Fibroblast of skin of scalp (primary cell): Measurements from ENCODE around the gene KMT2D.

ENCODE experiments used
- DNase-seq: peaks from one replicate; pipeline ENCODE4 v3.0.0-alpha.2; 2013

The KMT2D gene

DNA sequence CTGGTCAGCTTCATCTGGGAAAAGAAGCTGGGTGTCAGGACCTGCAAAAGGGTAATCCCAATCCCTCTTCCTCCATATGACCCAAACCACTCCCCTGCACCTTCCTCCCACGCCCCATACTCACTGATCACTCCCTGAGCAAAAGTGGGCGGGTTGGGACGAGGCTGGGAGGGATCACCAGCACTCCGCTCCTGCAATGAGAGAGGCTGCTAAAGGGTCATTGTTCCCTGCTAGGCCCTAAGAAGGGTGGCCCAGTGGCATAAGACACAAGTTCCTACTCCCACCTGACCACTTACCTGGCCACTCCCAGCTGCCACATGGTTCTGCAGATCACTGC, 26.3 kb downstream of the KMT2D start:
- DNase-seq = no peak

DNA sequence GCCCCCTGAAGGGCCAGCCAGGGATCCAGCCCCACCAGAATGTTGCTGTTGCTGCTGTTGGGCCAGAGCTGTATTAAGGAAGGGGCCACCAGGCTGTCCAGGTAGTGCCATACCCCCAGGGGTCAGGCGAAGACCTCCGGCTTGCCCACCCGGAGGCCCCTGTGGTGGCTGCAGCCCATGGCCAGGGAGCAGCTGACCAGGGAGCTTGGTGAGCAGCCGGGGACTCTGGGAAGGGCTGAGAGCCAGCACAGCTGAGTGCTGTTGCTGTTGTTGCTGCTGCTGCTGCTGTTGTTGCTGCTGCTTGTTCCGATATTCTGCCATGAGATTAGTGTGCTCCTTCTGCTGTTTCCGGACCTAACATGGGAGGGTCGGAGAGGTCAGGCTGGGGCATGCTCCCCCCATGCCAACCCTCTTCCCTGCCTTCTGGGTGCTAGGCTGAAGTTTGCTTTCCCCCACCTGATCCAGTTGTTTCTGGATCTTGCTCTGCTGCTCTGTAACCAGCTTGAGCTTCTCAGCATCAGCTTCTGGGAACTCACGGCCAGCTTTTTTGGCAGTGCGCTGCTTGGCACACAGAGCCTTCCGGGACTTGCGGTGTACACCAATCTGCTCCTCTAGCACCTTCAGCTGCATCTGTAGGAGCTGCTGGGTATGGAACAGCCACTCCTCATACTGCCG, 26.8 kb downstream of the KMT2D start:
- DNase-seq = no peak

DNA sequence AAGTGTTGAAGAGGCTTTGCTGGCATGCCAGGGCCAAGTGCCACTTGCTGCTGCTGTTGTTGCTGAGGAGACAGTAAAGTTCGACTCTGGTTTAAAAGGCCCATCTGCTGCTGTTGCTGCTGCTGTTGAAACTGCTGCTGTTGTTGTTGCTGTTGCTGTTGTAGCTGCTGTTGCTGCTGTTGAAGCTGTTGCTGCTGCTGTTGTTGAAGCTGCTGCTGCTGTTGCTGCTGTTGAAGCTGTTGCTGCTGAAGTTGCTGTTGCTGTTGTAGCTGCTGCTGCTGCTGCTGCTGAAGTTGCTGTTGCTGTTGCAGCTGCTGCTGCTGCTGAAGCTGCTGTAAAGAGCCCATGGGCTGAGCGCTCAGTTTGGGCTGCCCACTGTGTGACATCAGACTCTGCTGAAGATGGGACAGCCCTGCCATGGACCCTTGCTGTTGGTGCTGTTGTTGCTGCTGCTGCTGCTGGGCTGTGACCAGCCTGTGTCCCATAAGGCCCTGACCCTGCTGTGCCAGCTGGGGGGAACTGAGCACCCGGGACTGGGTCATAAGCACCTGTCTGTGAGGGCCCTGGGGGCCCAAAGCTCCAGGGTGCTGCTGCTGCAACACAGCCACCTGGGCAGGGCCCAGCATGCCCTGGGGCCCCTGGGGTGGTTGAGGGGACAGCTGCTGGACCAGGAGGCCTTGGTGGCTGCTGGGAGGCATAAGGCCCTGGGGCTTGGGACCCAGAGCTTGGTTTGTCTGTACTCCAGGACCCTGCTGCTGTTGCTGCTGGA, 27.7 kb downstream of the KMT2D start:
- no peak for DNase-seq

DNA sequence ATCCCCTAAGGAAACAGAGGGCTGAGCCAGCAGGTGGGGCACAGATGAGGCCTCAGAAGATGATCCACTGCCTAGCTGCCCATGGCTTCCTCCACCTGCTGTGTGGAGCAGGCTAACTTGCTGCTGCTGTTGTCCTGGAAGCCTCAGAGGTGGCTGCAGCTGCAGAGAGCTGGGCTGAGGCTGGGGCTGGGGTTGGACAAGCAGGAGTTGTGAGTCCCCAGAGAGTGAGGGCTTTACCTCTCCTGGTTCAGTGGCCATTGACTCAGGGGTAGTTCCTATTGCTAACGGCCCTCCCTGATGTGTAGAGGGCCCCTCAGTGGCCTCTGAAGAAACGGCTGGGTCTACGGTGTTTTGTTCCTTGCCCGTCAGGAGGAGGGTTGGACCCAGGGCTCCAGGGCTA, 28.3 kb downstream of the KMT2D start:
- DNase-seq = no peak

DNA sequence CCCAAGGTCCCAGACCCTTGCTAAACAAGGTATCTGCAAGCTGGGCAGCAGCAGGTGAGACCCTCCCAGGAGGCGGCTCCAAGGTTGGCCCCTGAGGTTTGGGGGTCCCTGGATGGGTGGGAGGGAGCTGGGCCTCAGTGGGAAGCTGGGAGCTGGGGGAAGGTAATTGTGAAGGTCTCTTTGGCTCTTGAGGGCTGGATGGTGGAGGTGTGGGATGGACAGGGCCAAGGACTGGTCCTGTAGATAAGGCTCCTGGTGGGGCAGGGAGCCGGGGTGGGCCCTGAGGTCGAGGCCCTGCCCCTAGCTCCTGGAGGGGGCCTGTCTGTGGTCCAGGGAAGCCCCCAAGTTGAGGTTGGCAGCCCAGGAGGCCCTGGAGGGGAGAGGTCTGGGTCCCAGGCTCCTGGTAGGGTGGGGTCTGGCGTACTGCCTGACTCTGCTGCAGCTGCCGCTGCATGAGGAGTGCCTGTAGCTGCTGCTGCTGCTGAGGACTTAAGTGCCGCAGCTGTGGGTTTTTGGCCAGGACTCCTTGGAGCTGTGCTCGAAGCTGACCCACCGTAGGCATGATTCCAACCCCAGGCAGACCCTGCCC, 28.9 kb downstream of the KMT2D start:
- no peak for DNase-seq

DNA sequence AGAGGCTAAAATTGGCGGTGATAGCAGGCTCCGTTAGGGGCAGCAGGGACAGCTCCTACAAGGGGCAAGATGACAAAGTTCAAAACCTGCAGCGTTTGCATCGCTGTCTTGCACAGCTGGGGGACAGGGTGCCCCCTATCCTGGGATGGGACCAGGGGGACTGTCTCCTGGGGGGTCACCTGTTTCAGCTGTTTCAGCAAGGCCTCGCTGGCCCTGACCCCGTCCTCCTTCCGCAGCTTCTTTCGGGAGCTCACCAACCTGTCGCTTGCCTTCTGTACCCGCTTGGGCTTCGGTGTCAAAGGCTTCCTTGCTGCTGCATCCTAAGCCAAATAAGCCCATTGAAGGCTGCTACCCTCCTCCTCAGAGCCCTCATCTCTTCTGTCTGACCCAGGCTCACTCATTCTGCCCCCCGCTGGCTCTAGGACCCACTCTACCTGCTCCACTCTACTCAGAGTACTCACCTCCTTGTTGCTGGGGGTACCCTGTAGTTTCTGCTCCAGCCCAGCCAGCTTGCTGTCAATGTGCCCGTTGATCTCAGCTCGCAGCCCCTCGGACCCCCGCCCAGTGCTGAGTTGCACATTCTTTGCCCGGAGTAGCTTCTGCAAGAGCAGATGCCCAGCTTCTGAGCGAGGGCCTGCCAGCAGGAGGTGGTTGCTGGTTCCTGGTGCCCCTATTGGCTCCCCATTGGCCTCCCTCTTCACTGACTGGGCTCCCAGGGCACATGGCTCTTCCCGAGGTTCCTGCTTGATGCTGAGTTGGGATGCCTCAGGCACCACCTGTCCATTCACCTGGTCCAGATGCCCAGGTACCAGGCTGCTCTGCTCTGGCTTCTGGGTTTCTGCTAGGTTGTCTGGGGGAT, 29.7 kb downstream of the KMT2D start:
- DNase-seq = no peak

DNA sequence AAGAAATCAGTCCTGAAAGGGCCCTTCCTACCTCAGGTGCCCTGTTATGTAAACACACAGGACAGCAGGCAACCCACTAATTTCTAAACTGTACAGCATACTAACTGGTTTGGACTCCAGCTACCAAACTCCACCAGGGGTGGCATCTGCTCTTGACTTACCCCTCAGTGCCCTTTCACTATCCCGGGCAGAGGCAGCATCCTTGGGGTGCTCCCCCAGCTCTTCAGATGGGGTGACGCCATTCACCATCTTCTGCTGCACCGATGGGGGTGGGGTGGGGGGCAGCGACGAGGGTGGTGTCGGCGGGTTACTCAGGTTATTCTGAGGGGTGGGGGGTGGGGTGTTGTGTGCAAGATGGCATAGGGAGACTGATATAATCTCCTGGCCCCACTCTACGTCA, 30.5 kb downstream of the KMT2D start:
- DNase-seq = no peak

DNA sequence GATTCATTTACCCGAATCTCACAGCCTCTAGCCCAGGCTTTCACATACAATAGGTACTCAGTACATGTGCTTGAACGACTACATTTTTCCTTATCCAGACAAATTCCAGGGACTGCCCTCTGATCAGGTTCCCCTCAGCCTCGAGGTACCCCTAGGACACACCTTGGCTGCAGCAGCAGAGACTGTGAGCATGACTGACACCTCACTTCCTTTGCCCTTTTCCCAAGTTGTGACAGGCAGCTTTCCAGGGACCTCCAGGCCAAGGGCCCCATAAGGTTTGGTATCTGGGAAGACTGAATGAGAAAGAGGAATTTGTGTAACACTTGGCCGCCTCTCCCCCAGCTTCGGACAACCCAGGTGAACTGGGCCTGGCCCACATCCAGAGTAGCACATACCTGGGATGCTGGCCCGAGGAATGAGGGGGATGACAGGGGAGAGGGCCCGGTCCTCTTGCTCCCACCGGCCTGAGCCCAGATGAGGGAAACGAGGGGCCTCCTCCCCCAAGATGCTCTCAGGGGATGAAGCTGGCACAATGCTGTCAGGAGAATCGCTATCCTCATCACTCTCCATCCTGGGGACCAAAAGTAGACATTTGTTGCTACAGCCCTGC, 31.8 kb downstream of the KMT2D start:
- DNase-seq = no peak

DNA sequence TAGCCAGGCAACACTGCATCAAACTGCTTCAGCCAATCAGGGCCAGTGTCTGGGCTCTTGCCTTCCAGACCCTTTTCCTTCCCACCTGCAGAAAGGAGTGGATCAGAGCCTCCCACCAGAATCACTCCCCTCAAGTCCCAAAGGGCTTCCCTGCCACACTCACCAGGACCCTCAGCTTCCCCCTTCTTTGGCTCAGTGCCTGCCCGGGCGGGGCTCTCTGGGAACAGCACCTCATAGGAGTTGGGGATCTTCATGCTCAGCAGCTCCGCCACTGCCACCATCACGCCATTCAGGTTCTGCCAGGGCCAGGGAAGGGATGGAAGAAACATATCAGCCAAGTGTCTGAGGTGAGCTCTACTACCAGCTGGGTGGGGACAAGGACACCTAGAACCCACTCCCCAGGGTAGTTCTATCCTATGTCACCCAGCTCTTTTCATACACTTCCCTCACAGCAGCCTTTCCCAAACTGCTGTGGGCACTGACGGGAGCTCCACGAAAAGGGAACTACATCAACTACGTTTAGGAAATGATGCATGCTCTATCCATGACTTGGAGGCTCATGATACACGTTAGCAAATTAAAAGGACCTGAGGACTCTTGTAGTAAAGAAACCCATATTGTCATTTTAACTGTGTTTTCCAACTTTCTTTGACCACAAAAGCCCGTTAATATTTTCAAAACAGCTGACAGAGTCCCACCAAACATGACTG, 32.6 kb downstream of the KMT2D start:
- no peak for DNase-seq

DNA sequence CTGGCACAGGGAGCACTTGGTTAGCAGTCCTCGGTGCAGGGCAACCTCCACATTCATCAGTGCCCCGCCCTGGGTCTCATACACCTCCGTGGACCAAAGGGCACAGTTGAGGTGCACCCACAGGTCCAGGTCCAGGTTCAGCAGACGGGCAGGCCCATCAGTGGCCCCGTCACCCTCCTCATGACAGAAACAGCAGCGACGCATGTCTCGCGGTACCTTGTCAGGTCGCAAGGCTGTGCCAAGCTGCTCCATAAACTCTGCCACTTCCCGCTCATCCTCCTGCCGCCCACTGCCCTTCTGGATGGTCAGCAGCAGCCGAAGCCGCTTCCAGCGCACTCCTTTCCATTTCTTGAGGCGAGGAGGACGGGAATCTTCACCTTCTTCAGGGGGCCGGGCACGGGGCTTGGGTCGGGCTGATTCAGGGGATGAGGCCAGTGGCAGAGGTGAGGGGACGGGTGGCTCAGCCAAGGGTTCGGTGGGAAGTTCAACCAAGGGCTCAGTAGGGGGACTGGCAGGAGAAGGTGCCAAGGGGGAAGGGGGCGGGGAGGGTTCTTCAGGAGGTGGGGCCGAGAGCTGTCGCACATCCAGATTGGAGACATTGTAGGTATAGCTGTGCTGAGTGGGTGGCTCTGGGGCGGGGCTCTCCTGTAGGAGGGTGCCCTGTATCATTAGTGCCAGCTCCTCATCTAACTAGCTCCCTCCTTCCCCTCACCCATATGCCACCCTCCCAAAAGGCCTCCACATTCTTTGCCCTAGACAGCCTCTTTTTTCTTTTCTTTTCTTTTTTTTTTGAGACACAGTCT, 33.7 kb downstream of the KMT2D start:
- DNase-seq = no peak

DNA sequence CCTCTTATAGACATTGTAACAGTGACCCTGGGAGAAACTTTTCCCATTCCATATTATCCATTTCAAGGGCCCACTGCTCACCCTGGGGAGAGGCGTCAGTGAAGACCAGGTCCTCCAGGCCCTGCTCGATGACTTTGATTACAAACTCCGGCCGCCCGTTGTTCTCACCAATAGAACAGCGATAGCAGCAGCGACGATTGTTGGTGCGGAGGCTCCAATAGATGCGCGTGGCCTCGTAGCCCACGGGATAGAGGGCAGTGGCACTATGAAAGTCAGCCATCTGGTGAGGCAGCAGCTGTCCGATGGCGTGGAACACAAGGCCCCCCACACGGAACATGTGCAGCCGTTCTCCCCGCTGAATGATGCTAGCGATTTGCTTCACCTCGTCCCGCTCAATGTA, 34.5 kb downstream of the KMT2D start:
- DNase-seq = no peak

DNA sequence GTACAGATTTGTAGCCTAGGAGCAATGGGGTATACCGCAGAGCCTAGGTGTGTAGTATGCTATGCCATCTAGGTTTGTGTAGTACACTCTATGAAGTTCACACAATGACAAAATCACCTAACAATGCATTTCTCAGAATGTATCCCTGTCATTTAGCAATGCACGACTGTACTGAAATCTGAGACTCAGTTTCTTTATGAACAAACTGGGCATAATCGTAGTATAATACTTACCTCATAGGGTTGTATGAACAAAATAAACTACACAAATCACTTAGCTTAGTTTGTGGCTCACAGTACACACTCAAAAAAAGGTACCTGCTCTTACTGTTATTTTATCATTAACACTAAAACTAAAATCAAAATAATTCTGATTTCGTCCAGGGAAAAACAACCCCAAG, 35.1 kb downstream of the KMT2D start:
- no peak for DNase-seq

DNA sequence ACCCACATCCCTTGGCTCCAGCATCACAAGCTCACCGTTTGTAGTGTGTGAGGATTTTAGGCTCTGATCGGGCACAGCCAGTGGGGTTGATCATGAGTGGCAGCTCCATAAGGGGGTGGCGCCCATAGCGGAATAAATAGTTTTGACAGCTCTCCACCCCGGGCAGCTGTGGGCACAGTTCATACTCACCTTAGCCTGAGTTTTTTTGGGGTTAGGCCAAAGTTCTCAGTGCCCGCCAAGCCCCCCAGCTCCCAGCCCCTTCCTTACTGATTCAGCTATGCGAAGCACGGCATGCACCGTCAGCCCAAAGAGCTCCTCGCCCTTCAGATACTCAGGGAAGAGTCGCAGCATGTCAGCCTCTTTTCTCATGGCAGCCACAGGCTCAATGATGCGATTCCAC, 36.1 kb downstream of the KMT2D start:
- DNase-seq = no peak

DNA sequence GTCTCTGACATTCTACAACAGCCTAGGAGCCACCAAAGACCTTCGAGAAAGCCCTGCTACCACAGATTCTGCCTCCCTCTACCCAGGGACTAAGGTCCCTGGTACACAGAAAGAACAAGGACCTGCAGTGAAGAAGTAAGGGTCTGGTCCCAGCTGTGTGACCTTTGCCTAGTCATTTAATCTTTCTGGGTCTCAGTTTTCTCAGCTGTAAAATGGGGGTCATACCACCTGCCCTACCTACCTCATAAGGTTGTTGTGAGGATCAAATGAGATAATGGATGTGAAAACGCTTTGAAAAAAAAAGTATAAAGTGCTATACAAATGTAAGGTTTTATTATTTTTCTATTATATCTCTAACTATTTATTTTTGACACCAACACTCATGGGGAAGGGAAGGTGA, 36.8 kb downstream of the KMT2D start:
- DNase-seq = no peak

DNA sequence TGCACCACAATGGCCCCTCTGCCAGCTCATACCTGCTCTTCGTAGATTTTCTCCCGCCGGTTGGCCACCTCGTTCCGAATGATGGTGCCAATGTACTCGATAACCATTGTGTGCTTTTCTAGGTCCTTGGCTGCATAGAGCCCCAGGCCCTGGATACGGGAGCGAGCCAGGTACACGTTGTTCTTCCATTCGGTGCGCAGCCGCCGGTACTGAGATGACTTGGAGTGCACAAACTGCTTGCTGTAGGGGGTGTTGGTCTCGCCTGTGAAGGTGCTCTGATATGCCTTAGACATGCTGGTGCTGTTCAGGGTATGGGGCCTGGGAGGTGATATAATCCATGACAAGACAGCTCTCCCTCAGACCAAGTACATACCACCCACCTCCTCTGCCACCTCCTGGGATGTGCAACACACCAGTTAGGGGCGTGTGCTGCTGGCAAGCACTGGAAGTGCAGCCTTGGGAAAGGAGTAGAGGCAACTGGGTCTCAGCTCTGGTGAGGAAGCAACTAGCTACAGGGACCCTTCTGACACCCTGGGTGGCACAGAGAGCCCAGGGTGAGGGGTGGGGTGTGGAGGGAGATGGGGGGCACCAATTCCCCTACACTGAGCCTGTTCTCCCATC, 37.9 kb downstream of the KMT2D start:
- DNase-seq = no peak

DNA sequence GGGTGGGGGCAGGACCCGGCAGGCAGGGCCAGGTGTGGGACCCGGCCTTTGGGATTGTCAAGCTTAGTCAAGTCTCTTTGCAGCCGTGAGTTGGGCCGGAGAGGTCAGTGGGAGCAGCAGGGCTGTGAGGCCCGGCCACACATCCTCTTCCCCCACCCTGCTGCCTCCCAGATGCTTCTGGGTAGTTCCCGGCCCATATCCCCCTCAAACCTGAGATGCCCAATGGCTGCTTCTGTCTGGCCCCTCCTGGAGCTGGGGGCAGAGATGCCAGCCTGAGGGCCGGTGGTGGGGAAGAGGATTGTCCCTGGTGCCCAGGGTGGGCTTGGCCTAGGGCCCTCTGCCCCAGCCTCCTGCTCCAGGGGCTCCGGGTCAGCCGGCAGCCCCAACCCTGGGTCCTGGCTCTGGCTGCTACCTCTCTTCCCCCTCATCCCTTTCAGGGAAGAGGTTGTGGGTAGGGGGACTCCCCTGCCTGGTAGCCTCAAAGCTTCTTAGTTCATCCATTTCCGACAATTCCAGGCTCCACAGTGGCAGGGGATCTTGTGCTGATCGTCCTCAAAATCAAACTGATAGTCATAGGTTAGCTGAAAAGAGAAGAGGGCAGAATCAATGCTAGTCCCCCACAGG, 39.2 kb downstream of the KMT2D start:
- no peak for DNase-seq

DNA sequence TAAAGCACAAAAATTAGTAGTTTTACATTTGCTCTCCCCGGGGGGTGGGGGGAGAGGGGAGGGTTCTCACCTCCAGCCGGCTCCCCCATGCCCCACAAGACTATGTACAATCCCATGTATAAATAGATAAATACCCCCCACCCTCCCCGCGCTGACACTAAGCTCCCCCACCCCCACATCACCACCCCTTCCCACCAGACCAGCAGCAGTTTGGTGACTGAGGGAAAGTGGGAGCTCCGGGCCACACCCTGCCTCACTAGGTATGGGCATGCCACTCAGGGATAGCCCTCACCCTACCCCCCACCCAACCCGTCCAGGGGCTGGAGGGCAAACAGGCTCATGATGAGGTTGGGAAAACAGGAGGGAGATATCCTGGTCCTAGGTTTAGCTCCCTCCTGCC, 40.2 kb downstream of the KMT2D start:
- no peak for DNase-seq

DNA sequence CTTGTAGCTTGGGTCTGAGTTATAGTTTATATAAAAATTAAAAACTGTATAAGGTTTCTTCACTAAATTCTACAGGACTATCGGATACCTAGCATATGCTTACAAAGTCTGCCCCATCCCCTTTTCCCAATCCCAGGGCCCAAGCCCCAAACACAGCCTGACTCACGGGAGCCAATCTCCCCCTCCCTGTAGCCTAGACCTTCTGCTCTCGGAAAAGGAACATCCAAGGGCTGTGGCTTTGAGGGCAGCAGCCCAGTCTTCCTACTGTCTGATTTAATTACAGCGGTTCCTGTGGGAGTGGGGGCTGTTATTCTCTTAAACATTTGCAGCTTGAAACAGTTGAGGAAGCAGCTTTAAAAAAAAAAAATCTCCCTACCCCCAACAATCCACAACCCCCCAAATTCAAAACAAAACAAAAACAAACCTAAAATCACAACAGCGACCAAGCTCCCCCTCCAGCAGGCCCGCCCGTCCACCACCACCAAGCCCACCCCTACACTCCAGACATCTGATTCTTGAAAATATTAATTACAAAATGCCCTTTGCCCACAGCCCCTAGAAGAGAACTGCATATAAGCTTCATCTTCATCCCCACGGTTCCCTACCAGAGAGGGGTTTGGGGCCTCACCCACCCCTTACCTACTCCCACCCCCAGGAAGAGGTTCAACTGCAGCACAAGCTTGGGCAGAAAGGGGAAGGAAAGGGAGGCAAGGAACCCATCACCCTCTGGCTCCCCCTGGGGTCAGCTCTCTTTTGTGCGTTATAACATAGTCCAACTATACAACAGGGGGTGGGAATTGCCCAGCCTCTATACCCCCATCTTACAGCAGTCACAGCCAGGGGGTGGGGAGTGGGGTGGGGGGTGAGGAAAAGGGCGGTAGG, 40.9 kb downstream of the KMT2D start:
- DNase-seq = peak; percentile 58

DNA sequence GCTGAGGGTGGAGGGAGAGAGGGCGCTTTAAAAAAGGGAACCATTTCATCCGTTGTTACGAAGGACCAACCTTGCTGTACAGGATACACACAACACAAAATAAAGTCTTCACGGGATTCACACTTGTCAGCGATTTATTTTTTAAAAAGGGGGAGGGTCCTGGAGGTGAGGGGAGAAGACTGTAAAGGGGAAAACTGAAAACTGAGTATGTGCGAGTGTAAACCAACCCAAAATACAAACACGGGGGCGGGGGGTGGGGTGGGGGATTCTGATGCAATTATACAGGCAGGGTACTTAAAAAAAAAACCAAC, 41.5 kb downstream of the KMT2D start:
- DNase-seq = peak; percentile 20
